ENCODE data around the gene ZBTB3. TPM values are rescaled to one million over a fixed set of nuclear protein-coding genes. Genes with fewer than 3 reads are reported as not detected.

ZBTB3 gene
- total RNA-seq, 1 experiment from 2014 or later, result 43.4 TPM

DNA sequence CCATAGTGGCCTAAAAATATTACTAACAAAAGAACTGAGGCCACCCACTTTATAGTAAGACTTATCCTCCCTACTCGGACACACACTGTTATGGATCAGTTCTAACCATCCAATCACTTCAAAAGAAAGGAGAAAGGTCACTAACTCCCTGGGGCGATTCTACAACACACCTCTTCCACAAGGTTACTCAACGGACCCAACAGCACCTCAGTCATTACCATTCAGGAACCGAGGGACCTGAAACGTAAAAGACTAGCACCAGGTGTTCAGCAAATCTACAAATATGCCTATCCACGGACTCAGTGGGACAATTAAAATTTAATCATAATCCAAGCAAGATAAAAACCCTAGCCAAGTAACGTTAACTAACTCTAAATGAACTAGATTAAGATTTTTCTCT, 28.3 kb downstream of the ZBTB3 start:
- H3T11ph ChIP-seq (ENCODE audit: low read length), result no peak overlapping the region
- no peak overlapping the region for H2BK12ac ChIP-seq (ENCODE audit: insufficient read length, low read depth, low read length)
- H3K4me2 ChIP-seq (ENCODE audit: insufficient read depth, insufficient read length, low read length), result peak overlapping the region; percentile 99
- no peak overlapping the region for H4K91ac ChIP-seq (ENCODE audit: insufficient read length, low read depth, low read length)
- peak overlapping the region in 2 of 3 experiments; percentile 67 to 92; a peak in 5 of 7 replicates for H3K27ac Mint-ChIP-seq
- H2BK5ac ChIP-seq (ENCODE audit: insufficient read length, low read length), result no peak overlapping the region
- no peaks in the 10 kb centered on the region for H3K27me3 Mint-ChIP-seq (ENCODE audit: low read depth)
- DNase-seq, result no peak
- H2BK15ac ChIP-seq (ENCODE audit: low read depth, low read length), result no peak overlapping the region
- H3K27me3 ChIP-seq (ENCODE audit: insufficient read depth, low read length), result no peaks in the 10 kb centered on the region
- TF ChIP-seq, protein P1, sequence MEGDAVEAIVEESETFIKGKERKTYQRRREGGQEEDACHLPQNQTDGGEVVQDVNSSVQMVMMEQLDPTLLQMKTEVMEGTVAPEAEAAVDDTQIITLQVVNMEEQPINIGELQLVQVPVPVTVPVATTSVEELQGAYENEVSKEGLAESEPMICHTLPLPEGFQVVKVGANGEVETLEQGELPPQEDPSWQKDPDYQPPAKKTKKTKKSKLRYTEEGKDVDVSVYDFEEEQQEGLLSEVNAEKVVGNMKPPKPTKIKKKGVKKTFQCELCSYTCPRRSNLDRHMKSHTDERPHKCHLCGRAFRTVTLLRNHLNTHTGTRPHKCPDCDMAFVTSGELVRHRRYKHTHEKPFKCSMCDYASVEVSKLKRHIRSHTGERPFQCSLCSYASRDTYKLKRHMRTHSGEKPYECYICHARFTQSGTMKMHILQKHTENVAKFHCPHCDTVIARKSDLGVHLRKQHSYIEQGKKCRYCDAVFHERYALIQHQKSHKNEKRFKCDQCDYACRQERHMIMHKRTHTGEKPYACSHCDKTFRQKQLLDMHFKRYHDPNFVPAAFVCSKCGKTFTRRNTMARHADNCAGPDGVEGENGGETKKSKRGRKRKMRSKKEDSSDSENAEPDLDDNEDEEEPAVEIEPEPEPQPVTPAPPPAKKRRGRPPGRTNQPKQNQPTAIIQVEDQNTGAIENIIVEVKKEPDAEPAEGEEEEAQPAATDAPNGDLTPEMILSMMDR (conservative IDR thresholded peaks at IDR 0.05), result no peak
- H3K14ac ChIP-seq (ENCODE audit: insufficient read depth, low read length), result no peak overlapping the region
- no peak overlapping the region for H3K27ac ChIP-seq (ENCODE audit: insufficient read length, low read depth, low read length)
- H3K4me1 ChIP-seq (ENCODE audit: insufficient read depth, low read length), result no peaks in the 10 kb centered on the region
- H3K79me2 ChIP-seq (ENCODE audit: insufficient read depth, low read length), result peaks cover 30% of the 10 kb centered on the region
- H3K23ac ChIP-seq (ENCODE audit: insufficient read length, low read depth, low read length), result no peak overlapping the region
- H3K9ac ChIP-seq (ENCODE audit: extremely low read depth, insufficient read length, low read length), result peak overlapping the region; percentile 94
- H4K8ac ChIP-seq (replicated peaks; ENCODE audit: insufficient read length, low read depth, low read length), result no peak overlapping the region
- no peaks in the 10 kb centered on the region for H4K20me1 ChIP-seq (ENCODE audit: control insufficient read depth, insufficient read depth, insufficient read length)
- peaks cover 20 to 27% of the 10 kb centered on the region in 2 experiments for H3K4me1 Mint-ChIP-seq
- H3K36me3 Mint-ChIP-seq (ENCODE audit: insufficient read depth in 1 of 3, low read depth in 3 of 3), result peaks cover 38 to 55% (median 49%) of the 10 kb centered on the region in 3 experiments
- H3K4ac ChIP-seq (ENCODE audit: low read depth, low read length), result no peak overlapping the region
- no peak overlapping the region for H2AFZ ChIP-seq (ENCODE audit: low read length)
- H4K5ac ChIP-seq (ENCODE audit: insufficient read length, low read depth, low read length), result no peak overlapping the region
- peak overlapping the region; percentile 89 to 95 for H3K4me3 Mint-ChIP-seq
- H3K56ac ChIP-seq (ENCODE audit: insufficient read length, low read depth, low read length), result no peak overlapping the region
- H3K23me2 ChIP-seq (ENCODE audit: insufficient read length, low read depth, low read length, poor library complexity, severe bottlenecking), result peaks cover 25% of the 10 kb centered on the region
- no peak overlapping the region for H2AK5ac ChIP-seq (ENCODE audit: insufficient read length, low read length)
- WGBS (ENCODE audit: extremely low coverage, insufficient read length, low lambda C conversion rate), result no CpG with 5 or more reads among the region's 7 CpGs
- H3K79me1 ChIP-seq (ENCODE audit: insufficient read depth, low read depth, low read length, poor library complexity, severe bottlenecking), result peaks cover 6% of the 10 kb centered on the region
- H3K9me3 Mint-ChIP-seq, result no peaks in the 10 kb centered on the region
- H3K9me3 ChIP-seq (ENCODE audit: control insufficient read depth, low read depth, low read length), result no peaks in the 10 kb centered on the region
- no peak overlapping the region for H2BK20ac ChIP-seq (ENCODE audit: low read depth, low read length, poor library complexity, severe bottlenecking)
- no peak overlapping the region for H3K18ac ChIP-seq (ENCODE audit: insufficient read length, low read depth, low read length)
- no peak overlapping the region for H2BK120ac ChIP-seq (ENCODE audit: low read depth, low read length, poor library complexity, severe bottlenecking)
